ENCODE data around the gene ITGA2B. TPM values are rescaled to one million over a fixed set of nuclear protein-coding genes. Genes with fewer than 3 reads are reported as not detected.

ITGA2B gene
- total and polyA plus RNA-seq, 11 donors, result 0.16 to 1.8 (median 0.34) TPM

- no peak for ATAC-seq
- Histone ChIP-seq H3K27ac (no peak overlapping the region), H3K27me3 (peaks cover 0 to 12% (median 0%) of the 10 kb centered on the region in 9 donors), H3K4me1 (peaks cover 0 to 23% (median 14%) of the 10 kb centered on the region in 12 donors), H3K9me3 (no peaks in the 10 kb centered on the region), H3K4me3 (no peak overlapping the region), H3K36me3 (no peaks in the 10 kb centered on the region)
- TF ChIP-seq POLR2A (IDR thresholded peaks at IDR 0.05), result no peak
- TF ChIP-seq, protein P1, sequence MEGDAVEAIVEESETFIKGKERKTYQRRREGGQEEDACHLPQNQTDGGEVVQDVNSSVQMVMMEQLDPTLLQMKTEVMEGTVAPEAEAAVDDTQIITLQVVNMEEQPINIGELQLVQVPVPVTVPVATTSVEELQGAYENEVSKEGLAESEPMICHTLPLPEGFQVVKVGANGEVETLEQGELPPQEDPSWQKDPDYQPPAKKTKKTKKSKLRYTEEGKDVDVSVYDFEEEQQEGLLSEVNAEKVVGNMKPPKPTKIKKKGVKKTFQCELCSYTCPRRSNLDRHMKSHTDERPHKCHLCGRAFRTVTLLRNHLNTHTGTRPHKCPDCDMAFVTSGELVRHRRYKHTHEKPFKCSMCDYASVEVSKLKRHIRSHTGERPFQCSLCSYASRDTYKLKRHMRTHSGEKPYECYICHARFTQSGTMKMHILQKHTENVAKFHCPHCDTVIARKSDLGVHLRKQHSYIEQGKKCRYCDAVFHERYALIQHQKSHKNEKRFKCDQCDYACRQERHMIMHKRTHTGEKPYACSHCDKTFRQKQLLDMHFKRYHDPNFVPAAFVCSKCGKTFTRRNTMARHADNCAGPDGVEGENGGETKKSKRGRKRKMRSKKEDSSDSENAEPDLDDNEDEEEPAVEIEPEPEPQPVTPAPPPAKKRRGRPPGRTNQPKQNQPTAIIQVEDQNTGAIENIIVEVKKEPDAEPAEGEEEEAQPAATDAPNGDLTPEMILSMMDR (IDR thresholded peaks at IDR 0.05), result no peak
- 91 to 93% (median 92%) methylated on average over 10 to 14 of the region's 14 CpGs for WGBS, 4 donors
- peak in 1 of 5 donors; percentile 55 for DNase-seq
- intact Hi-C loops (cut with DNase I), result no loop called here
Observed at GRCh38 chr17:44359458-44360143, 29.8 kb downstream of the ITGA2B start.

GRCh38 chr17:44359006-44359405 is 30.4 kb downstream of the ITGA2B start:
- DNase-seq (no peak), ATAC-seq (no peak)
- peaks cover 0 to 22% (median 14%) of the 10 kb centered on the region in 12 donors for H3K4me1 ChIP-seq
- 75 to 88% (median 80%) methylated on average over 6 of the region's 6 CpGs for WGBS, 4 donors
- no peak overlapping the region for H3K4me3 ChIP-seq
- no peaks in the 10 kb centered on the region for H3K9me3 ChIP-seq
- H3K36me3 ChIP-seq, result no peaks in the 10 kb centered on the region
- peaks cover 0 to 12% (median 0%) of the 10 kb centered on the region in 9 donors for H3K27me3 ChIP-seq
- H3K27ac ChIP-seq, result no peak overlapping the region
- TF ChIP-seq, protein P1 (IDR thresholded peaks at IDR 0.05), result no peak
- no peak for TF ChIP-seq POLR2A (IDR thresholded peaks at IDR 0.05)
- intact Hi-C loops (cut with DNase I), result no loop called here

DNA sequence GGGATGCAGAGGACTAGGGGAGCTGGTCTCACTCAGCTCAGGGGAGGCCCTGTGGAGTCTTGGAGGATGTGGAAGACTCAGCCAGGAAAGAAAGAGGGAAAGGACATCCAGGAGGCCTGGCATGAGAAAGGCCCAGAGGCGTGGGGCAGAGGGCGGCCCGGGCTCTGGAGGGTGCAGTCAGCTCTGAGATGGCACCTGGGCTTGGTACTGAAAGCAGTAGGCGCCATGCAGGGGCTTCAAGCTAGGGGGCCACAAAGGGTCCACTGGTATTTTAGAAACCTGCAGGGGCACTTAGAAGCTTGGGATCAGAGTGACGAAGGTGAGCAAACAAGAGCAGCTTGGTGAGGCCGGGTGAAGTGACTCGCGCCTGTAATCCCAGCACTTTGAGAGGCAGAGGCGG is 31.4 kb downstream of the ITGA2B start:
- no peaks in the 10 kb centered on the region for H3K9me3 ChIP-seq
- H3K4me1 ChIP-seq, result peaks cover 0 to 20% (median 11%) of the 10 kb centered on the region in 12 donors
- no peak for TF ChIP-seq POLR2A (IDR thresholded peaks at IDR 0.05)
- TF ChIP-seq, protein P1 (IDR thresholded peaks at IDR 0.05), result no peak
- DNase-seq, result no peak
- 88 to 95% (median 93%) methylated on average over 9 of the region's 9 CpGs for WGBS, 4 donors
- intact Hi-C loops (cut with DNase I), result no loop called here
- no peak for ATAC-seq
- H3K27me3 ChIP-seq, result peaks cover 0 to 8% (median 0%) of the 10 kb centered on the region in 9 donors
- H3K27ac ChIP-seq, result no peak overlapping the region
- H3K36me3 ChIP-seq, result peaks cover 0 to 2% (median 0%) of the 10 kb centered on the region in 9 donors
- no peak overlapping the region for H3K4me3 ChIP-seq

- WGBS, 4 donors, result 92 to 96% (median 93%) methylated on average over 9 to 11 of the region's 11 CpGs
- DNase-seq, result no peak
Observed at GRCh38 chr17:44356241-44356640, 33.2 kb downstream of the ITGA2B start.

More at GRCh38 chr17:44356241-44356640, 33.2 kb downstream of the ITGA2B start:
- no peaks in the 10 kb centered on the region for H3K9me3 ChIP-seq
- no peak overlapping the region for H3K4me3 ChIP-seq
- H3K27ac ChIP-seq, result no peak overlapping the region
- H3K27me3 ChIP-seq, result no peaks in the 10 kb centered on the region
- peaks cover 0 to 6% (median 0%) of the 10 kb centered on the region in 12 donors for H3K4me1 ChIP-seq
- TF ChIP-seq POLR2A (IDR thresholded peaks at IDR 0.05), result no peak
- TF ChIP-seq, protein P1 (IDR thresholded peaks at IDR 0.05), result no peak
- intact Hi-C loops (cut with DNase I), result no loop called here
- H3K36me3 ChIP-seq, result peaks cover 0 to 20% (median 17%) of the 10 kb centered on the region in 9 donors
- no peak for ATAC-seq
